Measurements from ENCODE around the gene R3HDM2. TPM values are rescaled to one million over a fixed set of nuclear protein-coding genes. Genes with fewer than 3 reads are reported as not detected.
A peak's percentile ranks its signal among the peaks of the same experiment; 100 is the strongest.

Gene R3HDM2
- total RNA-seq, 1 experiment from 2014 or later = 45.4 TPM

DNA sequence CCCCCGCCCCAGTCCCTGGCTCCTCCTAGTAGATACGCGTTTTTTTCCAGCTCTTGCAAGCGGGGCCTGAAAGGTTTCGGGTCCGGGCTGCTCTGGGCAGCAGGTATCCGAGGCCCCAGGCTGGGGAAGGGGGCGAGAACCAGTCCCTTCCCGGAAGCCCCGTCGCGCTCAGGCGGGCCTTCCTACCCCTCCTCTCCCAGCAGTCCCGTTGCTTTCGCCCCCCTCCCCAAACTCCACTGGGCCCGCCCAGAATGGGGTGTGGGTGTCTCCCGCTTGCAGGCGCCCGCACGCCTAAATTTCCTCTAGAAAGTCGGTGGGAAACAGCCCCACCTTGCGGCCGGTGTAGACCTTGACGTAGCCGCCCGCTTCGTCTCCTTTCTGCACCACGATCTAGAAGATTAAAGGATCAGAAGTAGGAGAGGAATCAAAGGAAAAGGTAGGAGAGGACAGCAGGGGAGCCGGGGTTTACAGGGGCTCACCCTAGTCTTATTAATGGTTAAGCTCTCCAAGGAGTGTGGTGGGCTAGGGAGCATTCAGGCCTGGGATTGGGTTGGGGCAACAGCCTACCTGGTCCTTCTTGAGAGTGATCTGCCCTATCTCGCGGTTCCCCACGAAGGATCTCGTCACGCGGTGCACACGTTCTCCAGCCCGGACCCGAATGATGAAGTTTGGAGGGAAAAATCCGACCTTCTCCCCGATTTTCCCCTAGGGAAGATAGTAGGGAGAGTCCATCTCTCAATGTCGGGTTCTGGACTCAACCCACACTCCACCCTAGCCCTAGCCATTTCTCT lies 187.1 kb downstream of the R3HDM2 start:
- Histone ChIP-seq H3K9me2 (ENCODE audit: insufficient read depth) (no peaks in the 10 kb centered on the region), H3K9me3 (ENCODE audit: control insufficient read depth in 1 of 2, insufficient read depth in 1 of 2, low read depth in 1 of 2, low read length in 2 of 2) (no peaks in the 10 kb centered on the region), H3K27ac (ENCODE audit: low read depth, low read length) (no peak overlapping the region; the same call in 1 of the 2 replicates), H2AFZ (ENCODE audit: low read depth, low read length, poor library complexity, severe bottlenecking) (peak overlapping the region; percentile 46), H4K20me1 (ENCODE audit: insufficient read depth) (no peaks in the 10 kb centered on the region), H3K9ac (ENCODE audit: low read length) (peak overlapping the region; percentile 44), H3K79me2 (ENCODE audit: insufficient read depth, low read length) (no peaks in the 10 kb centered on the region), H3K4me2 (ENCODE audit: low read length) (peak overlapping the region; percentile 95), H3K27me3 (ENCODE audit: insufficient read depth, low read length) (peaks cover 4% of the 10 kb centered on the region; the same call in 1 of the 2 replicates), H3K36me3 (ENCODE audit: control insufficient read depth in 1 of 2, insufficient read depth in 2 of 2, low read length in 2 of 2) (no peaks in the 10 kb centered on the region), H3K4me3 (replicated peaks in 1 of 2; ENCODE audit: low read depth in 1 of 2, low read length in 2 of 2) (peak overlapping the region; percentile 48 to 60), H3K4me1 (ENCODE audit: control insufficient read depth in 1 of 2, insufficient read depth in 2 of 2, low read length in 2 of 2) (peaks cover 42 to 64% of the 10 kb centered on the region in 2 experiments)
- peak; percentile 74 for DNase-seq (ENCODE audit: low read depth, low spot score)
- RAD21 ChIA-PET (ENCODE audit: low non-redundant PET in 1 of 2, low total read pairs in 2 of 2, uncharacterized antibody in 2 of 2, unreplicated experiment in 2 of 2) = interaction anchor here (0.6 to 2.1 kb wide), 5 partner anchors 16 to 165 kb away, joined by 3 to 13 read pairs (median 4); partner anchors contain the start of gene NXPH4 (in 1 of the 2)
- CTCF ChIA-PET = interaction anchor here (0.6 to 4.6 kb wide), 31 partner anchors 8 to 738 kb away, joined by 3 to 103 read pairs (median 6); partner anchors contain the start of genes INHBE, LRP1, NXPH4 and SHMT2
- no TSS peak for BruUV-seq (replicated peaks)
- TF ChIP-seq RAD21 (IDR thresholded peaks at IDR 0.05; ENCODE audit: low read depth) (no peak), EZH2phosphoT487 (IDR thresholded peaks at IDR 0.05; ENCODE audit: borderline replicate concordance) (no peak), ZNF274 (IDR thresholded peaks at IDR 0.05; ENCODE audit: low read depth, low read length) (no peak), SIN3A (IDR thresholded peaks at IDR 0.05; ENCODE audit: low read depth) (no peak), TCF7L2 (IDR thresholded peaks at IDR 0.05; ENCODE audit: borderline replicate concordance, extremely low read depth, insufficient read depth, insufficient read length) (no peak), EGR1 (IDR thresholded peaks at IDR 0.05; ENCODE audit: low read depth) (no peak), CBX3 (IDR thresholded peaks at IDR 0.05; ENCODE audit: low read depth) (no peak), SP1 (IDR thresholded peaks at IDR 0.05; ENCODE audit: low read depth) (no peak), YY1 (IDR thresholded peaks at IDR 0.05; ENCODE audit: extremely low read depth, insufficient replicate concordance, low read depth, low read length) (peak; percentile 57)
- TF ChIP-seq, protein P1, sequence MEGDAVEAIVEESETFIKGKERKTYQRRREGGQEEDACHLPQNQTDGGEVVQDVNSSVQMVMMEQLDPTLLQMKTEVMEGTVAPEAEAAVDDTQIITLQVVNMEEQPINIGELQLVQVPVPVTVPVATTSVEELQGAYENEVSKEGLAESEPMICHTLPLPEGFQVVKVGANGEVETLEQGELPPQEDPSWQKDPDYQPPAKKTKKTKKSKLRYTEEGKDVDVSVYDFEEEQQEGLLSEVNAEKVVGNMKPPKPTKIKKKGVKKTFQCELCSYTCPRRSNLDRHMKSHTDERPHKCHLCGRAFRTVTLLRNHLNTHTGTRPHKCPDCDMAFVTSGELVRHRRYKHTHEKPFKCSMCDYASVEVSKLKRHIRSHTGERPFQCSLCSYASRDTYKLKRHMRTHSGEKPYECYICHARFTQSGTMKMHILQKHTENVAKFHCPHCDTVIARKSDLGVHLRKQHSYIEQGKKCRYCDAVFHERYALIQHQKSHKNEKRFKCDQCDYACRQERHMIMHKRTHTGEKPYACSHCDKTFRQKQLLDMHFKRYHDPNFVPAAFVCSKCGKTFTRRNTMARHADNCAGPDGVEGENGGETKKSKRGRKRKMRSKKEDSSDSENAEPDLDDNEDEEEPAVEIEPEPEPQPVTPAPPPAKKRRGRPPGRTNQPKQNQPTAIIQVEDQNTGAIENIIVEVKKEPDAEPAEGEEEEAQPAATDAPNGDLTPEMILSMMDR (IDR thresholded peaks at IDR 0.05 in 2 of 3, conservative IDR thresholded peaks at IDR 0.05 in 1 of 3; ENCODE audit: borderline replicate concordance in 1 of 3, insufficient read depth in 1 of 3, low read depth in 2 of 3, low read length in 2 of 3) = peak in 2 of 3 experiments; percentile 78 to 81; a peak in 4 of 6 replicates
- TF ChIP-seq, protein P2, sequence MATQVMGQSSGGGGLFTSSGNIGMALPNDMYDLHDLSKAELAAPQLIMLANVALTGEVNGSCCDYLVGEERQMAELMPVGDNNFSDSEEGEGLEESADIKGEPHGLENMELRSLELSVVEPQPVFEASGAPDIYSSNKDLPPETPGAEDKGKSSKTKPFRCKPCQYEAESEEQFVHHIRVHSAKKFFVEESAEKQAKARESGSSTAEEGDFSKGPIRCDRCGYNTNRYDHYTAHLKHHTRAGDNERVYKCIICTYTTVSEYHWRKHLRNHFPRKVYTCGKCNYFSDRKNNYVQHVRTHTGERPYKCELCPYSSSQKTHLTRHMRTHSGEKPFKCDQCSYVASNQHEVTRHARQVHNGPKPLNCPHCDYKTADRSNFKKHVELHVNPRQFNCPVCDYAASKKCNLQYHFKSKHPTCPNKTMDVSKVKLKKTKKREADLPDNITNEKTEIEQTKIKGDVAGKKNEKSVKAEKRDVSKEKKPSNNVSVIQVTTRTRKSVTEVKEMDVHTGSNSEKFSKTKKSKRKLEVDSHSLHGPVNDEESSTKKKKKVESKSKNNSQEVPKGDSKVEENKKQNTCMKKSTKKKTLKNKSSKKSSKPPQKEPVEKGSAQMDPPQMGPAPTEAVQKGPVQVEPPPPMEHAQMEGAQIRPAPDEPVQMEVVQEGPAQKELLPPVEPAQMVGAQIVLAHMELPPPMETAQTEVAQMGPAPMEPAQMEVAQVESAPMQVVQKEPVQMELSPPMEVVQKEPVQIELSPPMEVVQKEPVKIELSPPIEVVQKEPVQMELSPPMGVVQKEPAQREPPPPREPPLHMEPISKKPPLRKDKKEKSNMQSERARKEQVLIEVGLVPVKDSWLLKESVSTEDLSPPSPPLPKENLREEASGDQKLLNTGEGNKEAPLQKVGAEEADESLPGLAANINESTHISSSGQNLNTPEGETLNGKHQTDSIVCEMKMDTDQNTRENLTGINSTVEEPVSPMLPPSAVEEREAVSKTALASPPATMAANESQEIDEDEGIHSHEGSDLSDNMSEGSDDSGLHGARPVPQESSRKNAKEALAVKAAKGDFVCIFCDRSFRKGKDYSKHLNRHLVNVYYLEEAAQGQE (IDR thresholded peaks at IDR 0.05; ENCODE audit: low read depth) = no peak
- peak; percentile 48 for ATAC-seq
- POLR2A ChIA-PET = interaction anchor here (0.6 to 1.7 kb wide), 6 partner anchors 14 to 600 kb away, joined by 3 to 8 read pairs (median 4); partner anchors contain the start of genes SHMT2 and STAT6
- intact Hi-C loops (cut with micrococcal nuclease) = loop anchor here (1.0 to 10.0 kb wide), 2 partner anchors 30 to 119 kb away; partner anchors contain the start of gene LRP1

Measured in HCT116 (cell line).